GM12878 (cell line): ENCODE results near the gene NCLN. TPM values are rescaled to one million over a fixed set of nuclear protein-coding genes. Genes with fewer than 3 reads are reported as not detected.
A peak's percentile ranks its signal among the peaks of the same experiment; 100 is the strongest.

Experiments
- BCL11A ChIP-seq: IDR thresholded peaks from 2 replicates; pipeline ENCODE4 v1.6.1; 2011; ENCODE audit warnings: low read depth, low read length
- CBX5 ChIP-seq: sonication (generic); IDR thresholded peaks from 2 replicates; pipeline ENCODE4 v1.6.1; 2016; ENCODE audit warnings: low read depth, moderate library complexity, mild to moderate bottlenecking, inconsistent platforms
- CHD1 ChIP-seq: IDR thresholded peaks from 2 replicates; pipeline ENCODE4 v1.6.1; 2012; ENCODE audit warnings: low read depth, low read length, improper control_type of control experiment
- FOXM1 ChIP-seq: IDR thresholded peaks from 2 replicates; pipeline ENCODE4 v1.6.1; 2012; ENCODE audit warnings: low read depth, mild to moderate bottlenecking, inconsistent platforms, low read length, moderate library complexity
- GATAD2B ChIP-seq: fragments of 450-650 bp; conservative IDR thresholded peaks from 2 replicates; pipeline ENCODE4 v1.6.1; 2017; ENCODE audit warnings: low read depth, mild to moderate bottlenecking, moderate library complexity
- IRF4 ChIP-seq: IDR thresholded peaks from 2 replicates; pipeline ENCODE4 v1.6.1; 2011; ENCODE audit warnings: low read depth, low read length
- JUND ChIP-seq: IDR thresholded peaks from 2 replicates; pipeline ENCODE4 v1.6.1; 2012; ENCODE audit warnings: low read depth, mild to moderate bottlenecking, low read length, improper control_type of control experiment, moderate library complexity
- NFIC ChIP-seq: IDR thresholded peaks from 2 replicates; pipeline ENCODE4 v1.6.1; 2012; ENCODE audit warnings: low read depth, mild to moderate bottlenecking, inconsistent platforms, low read length, moderate library complexity
- NRF1 ChIP-seq: conservative IDR thresholded peaks from 2 replicates; pipeline ENCODE4 v1.6.1; 2011; ENCODE audit warnings: mild to moderate bottlenecking, low read depth, low read length, improper control_type of control experiment
- RBBP5 ChIP-seq: fragments of 200-600 bp; sonication (generic); conservative IDR thresholded peaks from 2 replicates; pipeline ENCODE4 v1.6.1; 2016
- RELA ChIP-seq: fragments of 450-650 bp; IDR thresholded peaks from 2 replicates; pipeline ENCODE4 v1.8.0; 2014; ENCODE audit warnings: borderline replicate concordance; ENCODE audit not compliant: partially characterized antibody
- SIN3A ChIP-seq: IDR thresholded peaks from 2 replicates; pipeline ENCODE4 v1.6.1; 2012; ENCODE audit warnings: low read depth, low read length, improper control_type of control experiment
- SP1 ChIP-seq: IDR thresholded peaks from one replicate; pipeline ENCODE4 v1.6.1; 2011; ENCODE audit warnings: low read depth, low read length
- SRF ChIP-seq, 2 experiments: IDR thresholded peaks; 2 replicates each; pipeline ENCODE4 v1.6.1; 2011; ENCODE audit warnings: low read depth in 2 of 2, low read length in 2 of 2, mild to moderate bottlenecking in 1 of 2, moderate library complexity in 1 of 2
- SUZ12 ChIP-seq: fragments of 200-600 bp; sonication (generic); IDR thresholded peaks from one replicate; pipeline ENCODE4 v1.6.1; 2018; ENCODE audit warnings: antibody characterized with exemption, mild to moderate bottlenecking; ENCODE audit not compliant: unreplicated experiment
- TAF1 ChIP-seq: IDR thresholded peaks from 2 replicates; pipeline ENCODE4 v1.6.1; 2011; ENCODE audit warnings: mild to moderate bottlenecking, low read depth, low read length, borderline replicate concordance
- YBX1 ChIP-seq: fragments of 450-650 bp; IDR thresholded peaks from 2 replicates; pipeline ENCODE4 v1.6.1; 2016; ENCODE audit warnings: antibody characterized with exemption
- ZNF207 ChIP-seq: fragments of 450-650 bp; IDR thresholded peaks from 2 replicates; pipeline ENCODE4 v1.6.1; 2014; ENCODE audit warnings: antibody characterized with exemption, mild to moderate bottlenecking, borderline replicate concordance
- ZNF274 ChIP-seq: IDR thresholded peaks from one replicate; pipeline ENCODE4 v1.8.0; 2011; ENCODE audit not compliant: insufficient read length, insufficient read depth
- polyA plus RNA-seq, 11 experiments: library from polyadenylated mRNA; depleted of rRNA in 4 of 11; unstranded in 6 of 11; stranded (reverse) in 5 of 11; fragments of >200 nt; fragmentation: Nextera tagmentation in 4 of 11; fragmentation: Illumina TruSeq in 1 of 11; extraction: Ambion mirVana in 4 of 11; extraction: Trizol in 1 of 11; gene quantifications; 1 replicate in 1 of 11; 2 replicates in 10 of 11; pipeline versions ENCODE4 v1.2.1 to v1.2.3, GENCODE V29; 2011 to 2016; ENCODE audit warnings: inconsistent platforms in 2 of 11, missing spikeins in 2 of 11, low read depth in 1 of 11
- total RNA-seq, 4 experiments: library from RNA; depleted of rRNA in 3 of 4; stranded (reverse); fragments of >200 nt in 3 of 4; fragmentation: Illumina TruSeq in 1 of 4; extraction: Trizol in 1 of 4; gene quantifications; 2 replicates each; pipeline versions ENCODE4 v1.2.1 to v1.2.3, GENCODE V29; 2013 to 2021
- TF ChIP-seq, protein P1 (sequence below): IDR thresholded peaks from 2 replicates; pipeline ENCODE4 v1.6.1; 2012; ENCODE audit warnings: low read depth, low read length, improper control_type of control experiment
- TF ChIP-seq, protein P2 (sequence below): fragments of 450-650 bp; IDR thresholded peaks from 2 replicates; pipeline ENCODE4 v1.6.1; 2016; ENCODE audit warnings: mild to moderate bottlenecking
- TF ChIP-seq, protein P3 (sequence below): fragments of 450-650 bp; formaldehyde crosslinking; IDR thresholded peaks from 2 replicates; pipeline ENCODE4 v1.5.0; 2022; ENCODE audit warnings: mild to moderate bottlenecking, missing genetic modification characterization
- TF ChIP-seq, protein P4 (sequence below): fragments of 450-650 bp; formaldehyde crosslinking; IDR thresholded peaks from 2 replicates; pipeline ENCODE4 v1.4.0; 2022; ENCODE audit warnings: mild to moderate bottlenecking, moderate library complexity

The NCLN gene
- total and polyA plus RNA-seq, 10 of the 15 experiments (the other 5 are each of a cell fraction or from before 2014, with no cell fraction given) = 2.2 to 79.1 (median 36.0) TPM

DNA sequence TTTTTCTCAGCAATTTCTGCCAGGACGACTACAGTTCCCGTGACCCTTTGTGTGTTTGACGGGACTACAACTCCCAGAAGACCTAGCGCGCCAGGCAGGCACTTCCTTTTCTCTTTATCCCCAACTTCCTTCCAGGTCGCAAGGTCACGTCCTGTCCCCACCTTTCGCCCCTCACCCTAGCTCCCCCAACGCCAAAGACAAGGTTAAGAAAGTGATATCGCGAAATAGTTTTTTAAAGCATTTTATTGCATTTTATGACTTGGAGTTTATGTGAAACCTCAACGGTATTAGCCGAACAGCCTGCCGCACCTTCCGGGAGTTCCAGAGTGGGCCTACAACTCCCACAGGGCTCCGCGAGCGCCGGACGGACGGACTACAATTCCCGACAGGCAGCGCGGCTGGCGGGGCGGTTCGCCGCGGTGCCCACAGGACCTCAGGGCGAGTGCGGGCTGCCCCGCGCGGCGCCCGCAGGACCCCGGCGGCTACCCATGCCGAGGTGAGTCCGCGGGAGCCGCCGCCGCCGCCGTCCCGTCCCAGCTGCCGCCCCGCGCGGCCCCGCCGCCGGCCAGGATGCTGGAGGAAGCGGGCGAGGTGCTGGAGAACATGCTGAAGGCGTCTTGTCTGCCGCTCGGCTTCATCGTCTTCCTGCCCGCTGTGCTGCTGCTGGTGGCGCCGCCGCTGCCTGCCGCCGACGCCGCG, at the start of gene NCLN (continued):
- TF ChIP-seq, protein P1, sequence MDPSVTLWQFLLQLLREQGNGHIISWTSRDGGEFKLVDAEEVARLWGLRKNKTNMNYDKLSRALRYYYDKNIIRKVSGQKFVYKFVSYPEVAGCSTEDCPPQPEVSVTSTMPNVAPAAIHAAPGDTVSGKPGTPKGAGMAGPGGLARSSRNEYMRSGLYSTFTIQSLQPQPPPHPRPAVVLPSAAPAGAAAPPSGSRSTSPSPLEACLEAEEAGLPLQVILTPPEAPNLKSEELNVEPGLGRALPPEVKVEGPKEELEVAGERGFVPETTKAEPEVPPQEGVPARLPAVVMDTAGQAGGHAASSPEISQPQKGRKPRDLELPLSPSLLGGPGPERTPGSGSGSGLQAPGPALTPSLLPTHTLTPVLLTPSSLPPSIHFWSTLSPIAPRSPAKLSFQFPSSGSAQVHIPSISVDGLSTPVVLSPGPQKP = 0 out of 2 replicates have a peak, but pooled peaks have one; percentile 22
- peak; percentile 2 for TF ChIP-seq SP1
- no peak for TF ChIP-seq JUND
- TF ChIP-seq YBX1 = no peak
- TF ChIP-seq NFIC = no peak
- TF ChIP-seq, protein P2, sequence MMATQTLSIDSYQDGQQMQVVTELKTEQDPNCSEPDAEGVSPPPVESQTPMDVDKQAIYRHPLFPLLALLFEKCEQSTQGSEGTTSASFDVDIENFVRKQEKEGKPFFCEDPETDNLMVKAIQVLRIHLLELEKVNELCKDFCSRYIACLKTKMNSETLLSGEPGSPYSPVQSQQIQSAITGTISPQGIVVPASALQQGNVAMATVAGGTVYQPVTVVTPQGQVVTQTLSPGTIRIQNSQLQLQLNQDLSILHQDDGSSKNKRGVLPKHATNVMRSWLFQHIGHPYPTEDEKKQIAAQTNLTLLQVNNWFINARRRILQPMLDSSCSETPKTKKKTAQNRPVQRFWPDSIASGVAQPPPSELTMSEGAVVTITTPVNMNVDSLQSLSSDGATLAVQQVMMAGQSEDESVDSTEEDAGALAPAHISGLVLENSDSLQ = peak; percentile 50; the same call in 1 of the 2 replicates
- no peak for TF ChIP-seq RELA
- TF ChIP-seq, protein P3, sequence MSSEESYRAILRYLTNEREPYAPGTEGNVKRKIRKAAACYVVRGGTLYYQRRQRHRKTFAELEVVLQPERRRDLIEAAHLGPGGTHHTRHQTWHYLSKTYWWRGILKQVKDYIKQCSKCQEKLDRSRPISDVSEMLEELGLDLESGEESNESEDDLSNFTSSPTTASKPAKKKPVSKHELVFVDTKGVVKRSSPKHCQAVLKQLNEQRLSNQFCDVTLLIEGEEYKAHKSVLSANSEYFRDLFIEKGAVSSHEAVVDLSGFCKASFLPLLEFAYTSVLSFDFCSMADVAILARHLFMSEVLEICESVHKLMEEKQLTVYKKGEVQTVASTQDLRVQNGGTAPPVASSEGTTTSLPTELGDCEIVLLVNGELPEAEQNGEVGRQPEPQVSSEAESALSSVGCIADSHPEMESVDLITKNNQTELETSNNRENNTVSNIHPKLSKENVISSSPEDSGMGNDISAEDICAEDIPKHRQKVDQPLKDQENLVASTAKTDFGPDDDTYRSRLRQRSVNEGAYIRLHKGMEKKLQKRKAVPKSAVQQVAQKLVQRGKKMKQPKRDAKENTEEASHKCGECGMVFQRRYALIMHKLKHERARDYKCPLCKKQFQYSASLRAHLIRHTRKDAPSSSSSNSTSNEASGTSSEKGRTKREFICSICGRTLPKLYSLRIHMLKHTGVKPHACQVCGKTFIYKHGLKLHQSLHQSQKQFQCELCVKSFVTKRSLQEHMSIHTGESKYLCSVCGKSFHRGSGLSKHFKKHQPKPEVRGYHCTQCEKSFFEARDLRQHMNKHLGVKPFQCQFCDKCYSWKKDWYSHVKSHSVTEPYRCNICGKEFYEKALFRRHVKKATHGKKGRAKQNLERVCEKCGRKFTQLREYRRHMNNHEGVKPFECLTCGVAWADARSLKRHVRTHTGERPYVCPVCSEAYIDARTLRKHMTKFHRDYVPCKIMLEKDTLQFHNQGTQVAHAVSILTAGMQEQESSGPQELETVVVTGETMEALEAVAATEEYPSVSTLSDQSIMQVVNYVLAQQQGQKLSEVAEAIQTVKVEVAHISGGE (CRISPR knock-in tag) = peak; percentile 10; the same call in 1 of the 2 replicates
- TF ChIP-seq TAF1 = no peak
- TF ChIP-seq CBX5 = no peak
- no peak for TF ChIP-seq NRF1
- TF ChIP-seq CHD1 = no peak
- TF ChIP-seq SIN3A = no peak
- TF ChIP-seq, protein P4, sequence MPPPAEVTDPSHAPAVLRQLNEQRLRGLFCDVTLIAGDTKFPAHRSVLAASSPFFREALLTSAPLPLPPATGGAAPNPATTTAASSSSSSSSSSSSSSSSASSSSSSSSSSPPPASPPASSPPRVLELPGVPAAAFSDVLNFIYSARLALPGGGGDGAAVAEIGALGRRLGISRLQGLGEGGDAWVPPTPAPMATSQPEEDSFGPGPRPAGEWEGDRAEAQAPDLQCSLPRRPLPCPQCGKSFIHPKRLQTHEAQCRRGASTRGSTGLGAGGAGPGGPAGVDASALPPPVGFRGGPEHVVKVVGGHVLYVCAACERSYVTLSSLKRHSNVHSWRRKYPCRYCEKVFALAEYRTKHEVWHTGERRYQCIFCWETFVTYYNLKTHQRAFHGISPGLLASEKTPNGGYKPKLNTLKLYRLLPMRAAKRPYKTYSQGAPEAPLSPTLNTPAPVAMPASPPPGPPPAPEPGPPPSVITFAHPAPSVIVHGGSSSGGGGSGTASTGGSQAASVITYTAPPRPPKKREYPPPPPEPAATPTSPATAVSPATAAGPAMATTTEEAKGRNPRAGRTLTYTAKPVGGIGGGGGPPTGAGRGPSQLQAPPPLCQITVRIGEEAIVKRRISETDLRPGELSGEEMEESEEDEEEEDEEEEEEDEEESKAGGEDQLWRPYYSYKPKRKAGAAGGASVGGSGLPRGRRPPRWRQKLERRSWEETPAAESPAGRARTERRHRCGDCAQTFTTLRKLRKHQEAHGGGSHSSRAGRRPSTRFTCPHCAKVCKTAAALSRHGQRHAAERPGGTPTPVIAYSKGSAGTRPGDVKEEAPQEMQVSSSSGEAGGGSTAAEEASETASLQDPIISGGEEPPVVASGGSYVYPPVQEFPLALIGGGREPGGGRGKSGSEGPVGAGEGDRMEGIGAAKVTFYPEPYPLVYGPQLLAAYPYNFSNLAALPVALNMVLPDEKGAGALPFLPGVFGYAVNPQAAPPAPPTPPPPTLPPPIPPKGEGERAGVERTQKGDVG = no peak
- no peak for TF ChIP-seq ZNF274
- TF ChIP-seq RBBP5 = no peak
- no peak for TF ChIP-seq IRF4
- peak; percentile 84; the same call in 1 of the 2 replicates for TF ChIP-seq GATAD2B
- no peak for TF ChIP-seq FOXM1
- no peak for TF ChIP-seq BCL11A
- peak in 1 of 2 experiments; percentile 57; a peak in 1 of 4 replicates for TF ChIP-seq SRF (IDR thresholded peaks at IDR 0.05; ENCODE audit: low read depth in 2 of 2, low read length in 2 of 2)
- 0 out of 2 replicates have a peak, but pooled peaks have one; percentile 87 for TF ChIP-seq ZNF207
- no peak for TF ChIP-seq SUZ12
